ENCODE data around the gene C22orf15.

C22orf15 gene

DNA sequence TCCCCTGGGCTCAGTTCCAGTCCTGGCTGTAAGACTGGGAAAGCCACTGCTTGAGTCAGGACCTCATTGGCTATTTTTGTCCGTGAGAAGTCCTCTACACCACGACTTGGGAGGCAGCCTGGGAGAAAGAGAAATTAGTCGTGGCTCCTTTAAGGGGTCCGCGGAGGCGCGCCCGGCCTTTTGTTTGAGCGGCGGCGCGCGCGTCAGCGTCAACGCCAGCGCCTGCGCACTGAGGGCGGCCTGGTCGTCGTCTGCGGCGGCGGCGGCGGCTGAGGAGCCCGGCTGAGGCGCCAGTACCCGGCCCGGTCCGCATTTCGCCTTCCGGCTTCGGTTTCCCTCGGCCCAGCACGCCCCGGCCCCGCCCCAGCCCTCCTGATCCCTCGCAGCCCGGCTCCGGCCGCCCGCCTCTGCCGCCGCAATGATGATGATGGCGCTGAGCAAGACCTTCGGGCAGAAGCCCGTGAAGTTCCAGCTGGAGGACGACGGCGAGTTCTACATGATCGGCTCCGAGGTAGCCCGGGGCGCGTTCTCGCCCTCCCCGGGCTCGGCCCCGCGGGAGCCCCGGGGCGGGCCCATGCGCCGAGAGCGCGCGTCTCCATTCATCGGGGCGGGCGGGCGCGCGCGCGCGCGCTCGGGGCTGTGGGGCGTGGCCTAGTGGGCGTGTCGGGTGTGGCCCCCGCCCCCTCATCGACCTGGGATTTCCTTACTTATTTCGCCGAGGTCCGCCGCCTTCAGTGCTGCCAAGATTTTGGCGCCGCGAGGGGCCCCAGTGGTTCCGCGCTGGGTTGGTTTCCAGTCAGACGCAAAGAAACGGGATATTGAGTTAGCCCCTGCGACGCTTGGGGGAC lies 24.2 kb downstream of the C22orf15 start, which contains the start of gene SMARCB1:
Gene SMARCB1, plus strand, starts transcription at position 215 of the 848 bp plus-strand sequence. Its CDS starts 204 bp downstream, at position 419.
- peaks cover 18% of the 10 kb centered on the region for H3K36me3 ChIP-seq (replicated peaks; ENCODE audit: low read depth, low read length)

DNA sequence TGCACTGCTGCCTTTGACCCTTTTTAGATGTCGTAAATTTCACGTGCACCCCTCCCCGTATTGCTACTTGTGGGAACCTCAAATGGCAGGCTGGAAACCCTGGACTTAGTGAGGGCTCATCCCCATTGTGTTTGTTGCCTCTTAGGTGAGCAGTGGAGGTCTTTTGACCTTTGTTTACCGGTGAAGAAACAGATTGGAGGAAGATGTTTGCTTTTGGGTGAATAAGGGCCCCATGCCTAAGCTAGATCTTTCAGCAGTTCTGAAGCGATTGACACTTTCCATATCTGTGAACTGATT lies 24.8 kb downstream of the C22orf15 start:
- H3K79me2 ChIP-seq (ENCODE audit: low read length) = peaks cover 53% of the 10 kb centered on the region
- peak overlapping the region; percentile 83 for H3K4me3 ChIP-seq (ENCODE audit: low read length)
- H2AFZ ChIP-seq (ENCODE audit: low read depth, low read length) = no peak overlapping the region
- peaks cover 44% of the 10 kb centered on the region for H4K20me1 ChIP-seq (ENCODE audit: insufficient read depth, low read length)
- H3K36me3 ChIP-seq (replicated peaks; ENCODE audit: low read depth, low read length) = peaks cover 22% of the 10 kb centered on the region
- peaks cover 44% of the 10 kb centered on the region for H3K4me1 ChIP-seq (ENCODE audit: low read length)
- peak overlapping the region; percentile 97 for H3K9ac ChIP-seq (ENCODE audit: low read length)
- H3K27me3 ChIP-seq (ENCODE audit: low read depth, low read length) = no peaks in the 10 kb centered on the region
- peak overlapping the region; percentile 69 for H3K4me2 ChIP-seq (ENCODE audit: low read length)
- H3K9me3 ChIP-seq (ENCODE audit: insufficient read depth, low read length) = no peaks in the 10 kb centered on the region
- peak overlapping the region; percentile 23 for H3K27ac ChIP-seq (ENCODE audit: low read length)
- TF ChIP-seq, protein P1, sequence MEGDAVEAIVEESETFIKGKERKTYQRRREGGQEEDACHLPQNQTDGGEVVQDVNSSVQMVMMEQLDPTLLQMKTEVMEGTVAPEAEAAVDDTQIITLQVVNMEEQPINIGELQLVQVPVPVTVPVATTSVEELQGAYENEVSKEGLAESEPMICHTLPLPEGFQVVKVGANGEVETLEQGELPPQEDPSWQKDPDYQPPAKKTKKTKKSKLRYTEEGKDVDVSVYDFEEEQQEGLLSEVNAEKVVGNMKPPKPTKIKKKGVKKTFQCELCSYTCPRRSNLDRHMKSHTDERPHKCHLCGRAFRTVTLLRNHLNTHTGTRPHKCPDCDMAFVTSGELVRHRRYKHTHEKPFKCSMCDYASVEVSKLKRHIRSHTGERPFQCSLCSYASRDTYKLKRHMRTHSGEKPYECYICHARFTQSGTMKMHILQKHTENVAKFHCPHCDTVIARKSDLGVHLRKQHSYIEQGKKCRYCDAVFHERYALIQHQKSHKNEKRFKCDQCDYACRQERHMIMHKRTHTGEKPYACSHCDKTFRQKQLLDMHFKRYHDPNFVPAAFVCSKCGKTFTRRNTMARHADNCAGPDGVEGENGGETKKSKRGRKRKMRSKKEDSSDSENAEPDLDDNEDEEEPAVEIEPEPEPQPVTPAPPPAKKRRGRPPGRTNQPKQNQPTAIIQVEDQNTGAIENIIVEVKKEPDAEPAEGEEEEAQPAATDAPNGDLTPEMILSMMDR (IDR thresholded peaks at IDR 0.05; ENCODE audit: low read depth, low read length) = no peak
- no peak for TF ChIP-seq EZH2phosphoT487 (IDR thresholded peaks at IDR 0.05; ENCODE audit: low read depth)

More for the DNA sequence above, 24.2 kb downstream of the C22orf15 start, which contains the start of gene SMARCB1:
- H3K27ac ChIP-seq (ENCODE audit: low read length) = peak within 1 kb of the TSS; percentile 91
- no peak for TF ChIP-seq EZH2phosphoT487 (IDR thresholded peaks at IDR 0.05; ENCODE audit: low read depth)
- TF ChIP-seq, protein P1 (IDR thresholded peaks at IDR 0.05; ENCODE audit: low read depth, low read length) = no peak
- no peaks in the 10 kb centered on the region for H3K9me3 ChIP-seq (ENCODE audit: insufficient read depth, low read length)
- peak within 1 kb of the TSS; percentile 90 for H3K4me2 ChIP-seq (ENCODE audit: low read length)
- peak within 1 kb of the TSS; percentile 83 for H3K4me3 ChIP-seq (ENCODE audit: low read length)
- H3K9ac ChIP-seq (ENCODE audit: low read length) = peak within 1 kb of the TSS; percentile 97
- peak within 1 kb of the TSS; percentile 41 for H2AFZ ChIP-seq (ENCODE audit: low read depth, low read length)
- H3K4me1 ChIP-seq (ENCODE audit: low read length) = peaks cover 44% of the 10 kb centered on the region
- H3K27me3 ChIP-seq (ENCODE audit: low read depth, low read length) = no peaks in the 10 kb centered on the region
- peaks cover 47% of the 10 kb centered on the region for H3K79me2 ChIP-seq (ENCODE audit: low read length)
- peaks cover 40% of the 10 kb centered on the region for H4K20me1 ChIP-seq (ENCODE audit: insufficient read depth, low read length)

DNA sequence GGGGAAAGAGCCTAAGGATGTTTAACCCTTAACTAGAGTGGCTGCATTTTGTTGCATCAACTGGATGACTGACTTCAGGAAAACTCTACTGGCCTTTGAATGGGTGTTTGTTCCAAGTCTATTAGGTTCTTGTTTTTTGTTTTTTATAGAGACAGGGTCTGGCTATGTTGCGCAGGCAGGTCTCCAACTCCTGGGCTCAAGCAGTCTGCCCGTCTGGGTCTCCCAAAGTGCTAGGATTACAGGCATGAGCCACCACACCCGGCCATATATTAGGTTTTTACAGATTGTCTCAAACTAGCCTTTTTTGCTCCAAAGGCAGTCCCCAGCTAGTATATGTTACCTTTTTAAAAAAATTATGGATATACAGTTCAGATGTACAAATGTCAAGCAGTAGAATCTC lies 25.1 kb downstream of the C22orf15 start:
- Histone ChIP-seq H3K4me1 (ENCODE audit: low read length) (peaks cover 44% of the 10 kb centered on the region), H2AFZ (ENCODE audit: low read depth, low read length) (no peak overlapping the region), H3K4me3 (ENCODE audit: low read length) (peak overlapping the region; percentile 83), H3K9ac (ENCODE audit: low read length) (peak overlapping the region; percentile 97), H3K79me2 (ENCODE audit: low read length) (peaks cover 57% of the 10 kb centered on the region), H3K27me3 (ENCODE audit: low read depth, low read length) (no peaks in the 10 kb centered on the region), H3K27ac (ENCODE audit: low read length) (peak overlapping the region; percentile 23), H3K36me3 (replicated peaks; ENCODE audit: low read depth, low read length) (peaks cover 23% of the 10 kb centered on the region), H3K9me3 (ENCODE audit: insufficient read depth, low read length) (no peaks in the 10 kb centered on the region), H3K4me2 (ENCODE audit: low read length) (peak overlapping the region; percentile 69), H4K20me1 (ENCODE audit: insufficient read depth, low read length) (peaks cover 44% of the 10 kb centered on the region)
- TF ChIP-seq, protein P1 (IDR thresholded peaks at IDR 0.05; ENCODE audit: low read depth, low read length) = no peak
- TF ChIP-seq EZH2phosphoT487 (IDR thresholded peaks at IDR 0.05; ENCODE audit: low read depth) = no peak

DNA sequence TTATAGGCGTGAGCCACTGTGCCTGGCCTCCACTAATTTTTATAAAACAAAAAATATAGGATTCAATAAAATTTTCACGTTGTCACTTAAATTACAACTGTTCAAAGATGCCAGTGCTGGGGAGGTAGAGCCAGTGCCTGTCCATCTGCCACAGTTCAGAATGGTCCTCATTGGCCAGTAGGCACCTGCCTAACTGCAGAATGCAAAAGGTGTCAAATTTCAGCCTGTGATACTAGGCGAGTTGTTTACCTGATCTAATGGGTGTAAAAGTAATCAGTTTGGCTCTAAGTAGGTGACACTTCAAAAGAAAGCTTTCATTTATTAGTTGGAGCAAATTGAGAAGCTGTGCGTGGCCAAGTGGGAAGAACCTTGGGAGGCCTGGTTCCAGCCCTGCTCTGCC lies 26.3 kb downstream of the C22orf15 start:
- no peak overlapping the region for H3K9ac ChIP-seq (ENCODE audit: low read length)
- H3K27me3 ChIP-seq (ENCODE audit: low read depth, low read length) = no peaks in the 10 kb centered on the region
- H3K4me1 ChIP-seq (ENCODE audit: low read length) = peaks cover 44% of the 10 kb centered on the region
- TF ChIP-seq, protein P1 (IDR thresholded peaks at IDR 0.05; ENCODE audit: low read depth, low read length) = no peak
- no peak for TF ChIP-seq EZH2phosphoT487 (IDR thresholded peaks at IDR 0.05; ENCODE audit: low read depth)
- no peak overlapping the region for H2AFZ ChIP-seq (ENCODE audit: low read depth, low read length)
- H3K4me2 ChIP-seq (ENCODE audit: low read length) = peak overlapping the region; percentile 32
- H3K79me2 ChIP-seq (ENCODE audit: low read length) = peaks cover 62% of the 10 kb centered on the region
- no peaks in the 10 kb centered on the region for H3K9me3 ChIP-seq (ENCODE audit: insufficient read depth, low read length)
- H3K4me3 ChIP-seq (ENCODE audit: low read length) = no peak overlapping the region
- peak overlapping the region; percentile 32; the same call in 1 of the 2 replicates for H3K27ac ChIP-seq (ENCODE audit: low read length)
- peaks cover 44% of the 10 kb centered on the region for H4K20me1 ChIP-seq (ENCODE audit: insufficient read depth, low read length)
- peaks cover 30% of the 10 kb centered on the region for H3K36me3 ChIP-seq (replicated peaks; ENCODE audit: low read depth, low read length)

Measured in OCI-LY3 (cell line).